HEK293 (cell line): Measurements from ENCODE around the gene FUT8.

Source experiments
- CTCF ChIA-PET: fragments of 350-600 bp; formaldehyde crosslinking; extraction: SDS; loops from one replicate; lab custom pipeline; 2021; ENCODE audit warnings: antibody characterized with exemption; lab: Yijun Ruan, JAX
- POLR2A ChIA-PET: fragments of 300-600 bp; formaldehyde crosslinking; extraction: SDS; loops from one replicate; lab custom pipeline; 2020; ENCODE audit warnings: antibody characterized with exemption, inconsistent platforms; lab: Yijun Ruan, JAX
- H3K27ac ChIP-seq: fragments of 200-500 bp; sonication (Bioruptor generic); 2 replicates; pipeline ENCODE4 v1.5.1; 2014; ENCODE audit warnings: low read depth, low read length, control low read depth, inconsistent platforms; ENCODE audit errors: extremely low read depth
- H3K36me3 ChIP-seq, 2 experiments: fragments of 200-500 bp in 1 of 2; sonication (Bioruptor generic) in 1 of 2; 1 replicate in 1 of 2; 2 replicates in 1 of 2; pipeline ENCODE4 v1.5.1; 2014 to 2017; ENCODE audit warnings: inconsistent platforms in 2 of 2, low read length in 2 of 2; ENCODE audit not compliant: control insufficient read depth in 2 of 2, insufficient read depth in 1 of 2
- H3K4me1 ChIP-seq: fragments of 200-500 bp; sonication (Bioruptor generic); 2 replicates; pipeline ENCODE4 v1.5.1; 2014; ENCODE audit warnings: mild to moderate bottlenecking, low read length, inconsistent platforms; ENCODE audit not compliant: control insufficient read depth, insufficient read depth
- H3K4me3 ChIP-seq: 2 replicates; pipeline ENCODE4 v1.5.1; 2011; ENCODE audit warnings: low read depth, mild to moderate bottlenecking, control low read depth, low read length, moderate library complexity
- H3K9me3 ChIP-seq: fragments of 200-500 bp; sonication (Bioruptor generic); 2 replicates; pipeline ENCODE4 v1.5.1; 2014; ENCODE audit warnings: low read depth, low read length, inconsistent platforms; ENCODE audit not compliant: control insufficient read depth, insufficient read depth
- BCL11B ChIP-seq: fragments of 450-650 bp; formaldehyde crosslinking; IDR thresholded peaks from 2 replicates; pipeline ENCODE4 v1.5.1; 2016; ENCODE audit warnings: low read depth, missing biosample characterization, missing genetic modification characterization
- KLF1 ChIP-seq: fragments of 450-650 bp; formaldehyde crosslinking; IDR thresholded peaks from 2 replicates; pipeline ENCODE4 v1.5.1; 2016; ENCODE audit warnings: missing biosample characterization, missing genetic modification characterization
- KLF16 ChIP-seq: fragments of 450-650 bp; formaldehyde crosslinking; IDR thresholded peaks from 2 replicates; pipeline ENCODE4 v1.5.1; 2017; ENCODE audit warnings: missing biosample characterization, missing genetic modification characterization
- PATZ1 ChIP-seq: fragments of 450-650 bp; formaldehyde crosslinking; IDR thresholded peaks from 2 replicates; pipeline ENCODE4 v1.5.1; 2016; ENCODE audit warnings: missing biosample characterization, missing genetic modification characterization
- PRDM2 ChIP-seq: fragments of 450-650 bp; formaldehyde crosslinking; IDR thresholded peaks from 2 replicates; pipeline ENCODE4 v1.5.1; 2016; ENCODE audit warnings: missing biosample characterization, missing genetic modification characterization, borderline replicate concordance
- SCRT2 ChIP-seq: fragments of 450-650 bp; formaldehyde crosslinking; IDR thresholded peaks from 2 replicates; pipeline ENCODE4 v1.5.1; 2016; ENCODE audit warnings: missing biosample characterization, missing genetic modification characterization
- YY2 ChIP-seq: fragments of 450-650 bp; formaldehyde crosslinking; IDR thresholded peaks from 2 replicates; pipeline ENCODE4 v1.5.1; 2016; ENCODE audit warnings: missing biosample characterization, missing genetic modification characterization
- ZBTB10 ChIP-seq: fragments of 450-650 bp; formaldehyde crosslinking; IDR thresholded peaks from 2 replicates; pipeline ENCODE4 v1.5.1; 2016; ENCODE audit warnings: missing biosample characterization, missing genetic modification characterization
- ZBTB8A ChIP-seq: fragments of 450-650 bp; formaldehyde crosslinking; IDR thresholded peaks from 2 replicates; pipeline ENCODE4 v1.5.1; 2016; ENCODE audit warnings: missing biosample characterization, missing genetic modification characterization
- ZFP41 ChIP-seq: fragments of 450-650 bp; formaldehyde crosslinking; IDR thresholded peaks from 2 replicates; pipeline ENCODE4 v1.5.1; 2016; ENCODE audit warnings: missing biosample characterization, missing genetic modification characterization, borderline replicate concordance
- ZNF16 ChIP-seq: fragments of 450-650 bp; formaldehyde crosslinking; IDR thresholded peaks from 2 replicates; pipeline ENCODE4 v1.5.1; 2016; ENCODE audit warnings: low read depth, missing biosample characterization, missing genetic modification characterization
- ZNF211 ChIP-seq: fragments of 450-650 bp; formaldehyde crosslinking; IDR thresholded peaks from 2 replicates; pipeline ENCODE4 v1.5.1; 2016; ENCODE audit warnings: low read depth, missing biosample characterization, missing genetic modification characterization
- ZNF280C ChIP-seq: fragments of 450-650 bp; formaldehyde crosslinking; IDR thresholded peaks from 2 replicates; pipeline ENCODE4 v1.5.1; 2016; ENCODE audit warnings: missing biosample characterization, missing genetic modification characterization
- ZNF449 ChIP-seq: fragments of 450-650 bp; formaldehyde crosslinking; IDR thresholded peaks from 2 replicates; pipeline ENCODE4 v1.5.1; 2017; ENCODE audit warnings: missing biosample characterization, mild to moderate bottlenecking, missing genetic modification characterization, moderate library complexity
- ZNF501 ChIP-seq: fragments of 450-650 bp; formaldehyde crosslinking; IDR thresholded peaks from 2 replicates; pipeline ENCODE4 v1.5.1; 2016; ENCODE audit warnings: missing biosample characterization, missing genetic modification characterization
- ZNF530 ChIP-seq: fragments of 450-650 bp; formaldehyde crosslinking; IDR thresholded peaks from 2 replicates; pipeline ENCODE4 v1.5.1; 2016; ENCODE audit warnings: low read depth, missing biosample characterization, missing genetic modification characterization
- ZNF548 ChIP-seq: fragments of 450-650 bp; formaldehyde crosslinking; IDR thresholded peaks from 2 replicates; pipeline ENCODE4 v1.5.1; 2016; ENCODE audit warnings: missing biosample characterization, missing genetic modification characterization
- ZNF645 ChIP-seq: fragments of 450-650 bp; formaldehyde crosslinking; IDR thresholded peaks from 2 replicates; pipeline ENCODE4; 2016; ENCODE audit warnings: missing biosample characterization, missing genetic modification characterization
- ZNF658 ChIP-seq: fragments of 450-650 bp; formaldehyde crosslinking; IDR thresholded peaks from 2 replicates; pipeline ENCODE4; 2016; ENCODE audit warnings: missing biosample characterization, missing genetic modification characterization

Gene FUT8

GRCh38 chr14:65412856-65413738 is 567 bp downstream of the FUT8 start (continued):
- no peak for TF ChIP-seq ZNF280C (tag by site-specific recombination)
- no peak for TF ChIP-seq KLF16
- no peak for TF ChIP-seq ZNF658 (tag by site-specific recombination)
- TF ChIP-seq SCRT2 (tag by site-specific recombination): peak; percentile 57; the same call in 1 of the 2 replicates
- no peak for TF ChIP-seq KLF1 (tag by site-specific recombination)
- no peak for TF ChIP-seq YY2 (tag by site-specific recombination)
- TF ChIP-seq PRDM2 (tag by site-specific recombination): no peak
- TF ChIP-seq PATZ1 (tag by site-specific recombination): peak; percentile 57; the same call in 1 of the 2 replicates
- peak; percentile 68; the same call in 1 of the 2 replicates for TF ChIP-seq ZNF501 (tag by site-specific recombination)
- no peak for TF ChIP-seq ZNF449 (tag by site-specific recombination)

- Histone ChIP-seq H3K27ac (0 out of 2 replicates have a peak overlapping the region, but pooled peaks have one; percentile 5), H3K9me3 (no peaks in the 10 kb centered on the region), H3K4me3 (peak overlapping the region; percentile 96), H3K36me3 (no peaks in the 10 kb centered on the region), H3K4me1 (0 out of 2 replicates have a peak, but pooled peaks cover 2% of the 10 kb centered on the region)
- ChIA-PET POLR2A (interaction anchor here (0.5 to 0.6 kb wide), 2 partner anchors 44 to 222 kb away, joined by 3 to 4 read pairs; no protein-coding TSS in a partner anchor), CTCF (interaction anchor here (0.6 to 5.6 kb wide), 11 partner anchors 9 to 657 kb away, joined by 3 to 68 read pairs (median 4); no protein-coding TSS in a partner anchor)
- TF ChIP-seq ZNF211 (tag by site-specific recombination) (no peak), ZFP41 (no peak), ZNF645 (tag by site-specific recombination) (no peak), ZBTB8A (tag by site-specific recombination) (no peak), ZNF548 (tag by site-specific recombination) (no peak), ZNF530 (tag by site-specific recombination) (no peak), ZNF16 (tag by site-specific recombination) (no peak), ZBTB10 (tag by site-specific recombination) (no peak), BCL11B (tag by site-specific recombination) (no peak)
Measured at GRCh38 chr14:65413739-65414045, 1.2 kb downstream of the FUT8 start.
